ES-I3 (cell line): ENCODE results near the gene ARL16.

Source experiments
- H3K36me3 ChIP-seq: 2 replicates; pipeline ENCODE4 v1.6.1; 2013; ENCODE audit warnings: mild to moderate bottlenecking, low read length, control low read depth, moderate library complexity; ENCODE audit not compliant: insufficient read depth
- H3K4me1 ChIP-seq: 2 replicates; pipeline ENCODE4 v1.6.1; 2013; ENCODE audit warnings: mild to moderate bottlenecking, control low read depth, low read length; ENCODE audit not compliant: insufficient read depth
- H3K9ac ChIP-seq: 2 replicates; pipeline ENCODE4 v1.6.1; 2013; ENCODE audit warnings: low read depth, mild to moderate bottlenecking, low read length, moderate library complexity
- H3K9me3 ChIP-seq: 2 replicates; pipeline ENCODE4 v1.6.1; 2013; ENCODE audit warnings: mild to moderate bottlenecking, low read length, moderate library complexity; ENCODE audit not compliant: control insufficient read depth, insufficient read depth

The ARL16 gene

GRCh38 chr17:81694810-81695209, 11.2 kb upstream of the ARL16 start:
- Histone ChIP-seq H3K4me1 (no peaks in the 10 kb centered on the region), H3K9ac (no peak overlapping the region), H3K9me3 (no peaks in the 10 kb centered on the region), H3K36me3 (peaks cover 18% of the 10 kb centered on the region)

- Histone ChIP-seq H3K9me3 (no peaks in the 10 kb centered on the region), H3K4me1 (no peaks in the 10 kb centered on the region), H3K36me3 (peaks cover 18% of the 10 kb centered on the region), H3K9ac (no peak overlapping the region)
Observed at GRCh38 chr17:81693509-81694210, 10.1 kb upstream of the ARL16 start.

GRCh38 chr17:81691608-81692007, 8.0 kb upstream of the ARL16 start:
- no peaks in the 10 kb centered on the region for H3K9me3 ChIP-seq
- H3K9ac ChIP-seq: no peak overlapping the region
- H3K4me1 ChIP-seq: no peaks in the 10 kb centered on the region
- H3K36me3 ChIP-seq: peaks cover 11% of the 10 kb centered on the region

- Histone ChIP-seq H3K4me1 (no peaks in the 10 kb centered on the region), H3K9ac (no peak overlapping the region), H3K36me3 (peaks cover 9% of the 10 kb centered on the region), H3K9me3 (no peaks in the 10 kb centered on the region)
Observed at GRCh38 chr17:81691196-81691595, 7.6 kb upstream of the ARL16 start.

- Histone ChIP-seq H3K4me1 (no peaks in the 10 kb centered on the region), H3K9ac (no peak overlapping the region)
Observed at GRCh38 chr17:81690549-81690948, 7.0 kb upstream of the ARL16 start.

GRCh38 chr17:81690066-81690465, 6.5 kb upstream of the ARL16 start:
- Histone ChIP-seq H3K9me3 (no peaks in the 10 kb centered on the region), H3K9ac (no peak overlapping the region), H3K36me3 (peaks cover 9% of the 10 kb centered on the region), H3K4me1 (peaks cover 2% of the 10 kb centered on the region; the same call in 1 of the 2 replicates)

More at GRCh38 chr17:81690549-81690948, 7.0 kb upstream of the ARL16 start:
- Histone ChIP-seq H3K9me3 (no peaks in the 10 kb centered on the region), H3K36me3 (peaks cover 9% of the 10 kb centered on the region)

GRCh38 chr17:81688616-81689015, 5.0 kb upstream of the ARL16 start:
- no peak overlapping the region for H3K9ac ChIP-seq
- peaks cover 9% of the 10 kb centered on the region; the same call in 1 of the 2 replicates for H3K36me3 ChIP-seq
- no peaks in the 10 kb centered on the region for H3K9me3 ChIP-seq
- H3K4me1 ChIP-seq: peaks cover 9% of the 10 kb centered on the region; the same call in 1 of the 2 replicates

GRCh38 chr17:81687770-81688541, 4.4 kb upstream of the ARL16 start:
- peaks cover 9% of the 10 kb centered on the region; the same call in 1 of the 2 replicates for H3K4me1 ChIP-seq
- H3K9ac ChIP-seq: no peak overlapping the region
- H3K36me3 ChIP-seq: peaks cover 9% of the 10 kb centered on the region; the same call in 1 of the 2 replicates

GRCh38 chr17:81686614-81687013, 3.0 kb upstream of the ARL16 start:
- Histone ChIP-seq H3K9me3 (no peaks in the 10 kb centered on the region), H3K9ac (no peak overlapping the region), H3K4me1 (peaks cover 12% of the 10 kb centered on the region; the same call in 1 of the 2 replicates), H3K36me3 (peaks cover 5% of the 10 kb centered on the region; the same call in 1 of the 2 replicates)

More at GRCh38 chr17:81687770-81688541, 4.4 kb upstream of the ARL16 start:
- H3K9me3 ChIP-seq: no peaks in the 10 kb centered on the region

GRCh38 chr17:81685108-81685507, 1.5 kb upstream of the ARL16 start:
- H3K9ac ChIP-seq: peak overlapping the region; percentile 78

GRCh38 chr17:81684442-81684911, 880 bp upstream of the ARL16 start:
- H3K9ac ChIP-seq: peak overlapping the region; percentile 78
- peaks cover 12% of the 10 kb centered on the region; the same call in 1 of the 2 replicates for H3K4me1 ChIP-seq
- no peaks in the 10 kb centered on the region for H3K9me3 ChIP-seq
- H3K36me3 ChIP-seq: no peaks in the 10 kb centered on the region; the same call in 1 of the 2 replicates

More at GRCh38 chr17:81685108-81685507, 1.5 kb upstream of the ARL16 start:
- no peaks in the 10 kb centered on the region for H3K9me3 ChIP-seq
- H3K36me3 ChIP-seq: no peaks in the 10 kb centered on the region; the same call in 1 of the 2 replicates
- H3K4me1 ChIP-seq: peaks cover 12% of the 10 kb centered on the region; the same call in 1 of the 2 replicates

- Histone ChIP-seq H3K9ac (peak overlapping the region; percentile 76), H3K36me3 (no peaks in the 10 kb centered on the region; the same call in 1 of the 2 replicates), H3K4me1 (peaks cover 12% of the 10 kb centered on the region; the same call in 1 of the 2 replicates), H3K9me3 (no peaks in the 10 kb centered on the region)
Observed at GRCh38 chr17:81683208-81683583, 401 bp downstream of the ARL16 start.

- Histone ChIP-seq H3K4me1 (peaks cover 12% of the 10 kb centered on the region; the same call in 1 of the 2 replicates), H3K9ac (peak overlapping the region; percentile 76), H3K9me3 (no peaks in the 10 kb centered on the region), H3K36me3 (no peaks in the 10 kb centered on the region; the same call in 1 of the 2 replicates)
Observed at GRCh38 chr17:81682565-81683207, 911 bp downstream of the ARL16 start.

- no peak overlapping the region for H3K9ac ChIP-seq
- peaks cover 12% of the 10 kb centered on the region; the same call in 1 of the 2 replicates for H3K4me1 ChIP-seq
- H3K36me3 ChIP-seq: no peaks in the 10 kb centered on the region; the same call in 1 of the 2 replicates
Observed at GRCh38 chr17:81681672-81682071, 1.9 kb downstream of the ARL16 start.

More at GRCh38 chr17:81681672-81682071, 1.9 kb downstream of the ARL16 start:
- H3K9me3 ChIP-seq: no peaks in the 10 kb centered on the region
